ENCODE data around the gene TXLNB. TPM values are rescaled to one million over a fixed set of nuclear protein-coding genes. Genes with fewer than 3 reads are reported as not detected.

The TXLNB gene
- total RNA-seq (2014; rRNA removed; shearing (Covaris generic)): not detected in 2 replicates

- no peak within 1 kb of the TSS for H3K4me3 ChIP-seq (ENCODE audit: insufficient read depth, low read depth, low read length)
- no peaks in the 10 kb centered on the region for H3K27me3 ChIP-seq (ENCODE audit: control insufficient read depth, insufficient read depth, low read length)
- DNase-seq: peak; percentile 21
- H3K36me3 ChIP-seq (replicated peaks; ENCODE audit: control insufficient read depth, insufficient read depth, low read length): no peaks in the 10 kb centered on the region
These were observed at the start of gene TXLNB for GRCh38 chr6:139291813-139292619. Gene TXLNB (minus strand): TSS chr6:139291998. CDS start chr6:139288899, 3,099 bp downstream.

GRCh38 chr6:139341060-139341459, 49.3 kb upstream of the TXLNB start:
- no peak for DNase-seq
- H3K27me3 ChIP-seq (ENCODE audit: control insufficient read depth, insufficient read depth, low read length): no peaks in the 10 kb centered on the region
- H3K4me3 ChIP-seq (ENCODE audit: insufficient read depth, low read depth, low read length): no peak overlapping the region
- no peaks in the 10 kb centered on the region for H3K36me3 ChIP-seq (replicated peaks; ENCODE audit: control insufficient read depth, insufficient read depth, low read length)

GRCh38 chr6:139338795-139339194, 47.0 kb upstream of the TXLNB start:
- DNase-seq: no peak
- H3K27me3 ChIP-seq (ENCODE audit: control insufficient read depth, insufficient read depth, low read length): no peaks in the 10 kb centered on the region
- no peaks in the 10 kb centered on the region for H3K36me3 ChIP-seq (replicated peaks; ENCODE audit: control insufficient read depth, insufficient read depth, low read length)
- H3K4me3 ChIP-seq (ENCODE audit: insufficient read depth, low read depth, low read length): no peak overlapping the region

DNA sequence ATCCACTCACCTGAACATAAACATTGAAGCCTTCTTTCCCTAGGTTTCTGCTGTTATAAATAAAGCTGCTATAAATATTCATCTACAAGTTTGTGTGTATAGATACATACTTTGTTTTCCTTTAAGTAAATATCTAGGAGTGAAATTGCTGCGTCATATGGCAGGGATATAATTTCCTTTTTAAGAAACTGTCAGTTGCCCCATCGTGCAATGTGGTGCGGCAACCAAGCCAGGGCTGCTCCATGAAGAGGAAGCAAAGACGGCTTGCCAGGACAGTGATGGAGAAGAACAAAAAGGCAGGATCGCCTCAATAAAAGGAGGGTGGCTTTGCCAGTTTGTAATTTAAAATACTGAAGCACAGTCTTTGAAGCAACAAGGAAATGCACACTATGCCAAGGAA, 46.0 kb upstream of the TXLNB start:
- Histone ChIP-seq H3K4me3 (ENCODE audit: insufficient read depth, low read depth, low read length) (no peak overlapping the region), H3K27me3 (ENCODE audit: control insufficient read depth, insufficient read depth, low read length) (no peaks in the 10 kb centered on the region), H3K36me3 (replicated peaks; ENCODE audit: control insufficient read depth, insufficient read depth, low read length) (no peaks in the 10 kb centered on the region)
- DNase-seq: no peak

GRCh38 chr6:139337001-139337400, 45.2 kb upstream of the TXLNB start:
- DNase-seq: no peak
- no peaks in the 10 kb centered on the region for H3K27me3 ChIP-seq (ENCODE audit: control insufficient read depth, insufficient read depth, low read length)
- no peaks in the 10 kb centered on the region for H3K36me3 ChIP-seq (replicated peaks; ENCODE audit: control insufficient read depth, insufficient read depth, low read length)
- H3K4me3 ChIP-seq (ENCODE audit: insufficient read depth, low read depth, low read length): no peak overlapping the region

- DNase-seq: no peak
- Histone ChIP-seq H3K4me3 (ENCODE audit: insufficient read depth, low read depth, low read length) (no peak overlapping the region), H3K36me3 (replicated peaks; ENCODE audit: control insufficient read depth, insufficient read depth, low read length) (no peaks in the 10 kb centered on the region), H3K27me3 (ENCODE audit: control insufficient read depth, insufficient read depth, low read length) (no peaks in the 10 kb centered on the region)
These were observed 44.7 kb upstream of the TXLNB start for GRCh38 chr6:139336488-139336887.

DNA sequence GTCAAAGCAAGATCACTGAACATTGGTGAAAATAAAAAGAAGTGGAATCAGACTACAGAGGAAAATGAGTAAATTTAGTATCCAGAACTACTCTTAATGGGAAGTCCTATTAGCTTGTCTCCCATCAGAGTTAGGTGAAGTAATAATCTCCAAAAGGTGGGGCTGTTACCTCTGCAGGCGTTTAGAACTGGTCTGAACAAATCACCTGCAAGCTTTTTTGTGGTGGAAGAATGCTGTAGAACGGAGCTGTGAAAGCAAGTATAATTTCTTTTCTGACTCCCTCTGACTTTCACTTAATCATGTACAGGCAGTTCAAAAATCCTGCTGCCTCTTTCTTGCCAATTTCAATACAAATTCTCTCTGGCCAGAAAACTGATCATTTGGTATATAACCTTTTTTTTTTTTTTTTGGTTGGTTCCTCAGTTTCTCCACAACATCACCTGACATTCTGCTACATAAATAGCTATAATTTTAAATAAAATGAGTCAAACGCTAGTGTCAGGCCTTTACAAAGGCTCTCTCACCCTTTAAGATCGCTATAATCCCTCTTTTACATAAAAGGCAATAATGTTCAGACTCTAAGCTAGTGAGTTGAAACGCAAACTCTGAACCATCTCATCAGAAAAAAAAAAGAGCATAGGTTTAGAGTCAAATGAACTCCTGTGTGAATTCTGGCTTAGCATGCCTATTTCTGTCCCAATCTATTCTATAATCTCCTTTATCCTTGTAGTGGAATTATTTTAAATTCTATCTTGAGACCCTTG, 43.8 kb upstream of the TXLNB start:
- no peak for DNase-seq
- Histone ChIP-seq H3K4me3 (ENCODE audit: insufficient read depth, low read depth, low read length) (no peak overlapping the region), H3K36me3 (replicated peaks; ENCODE audit: control insufficient read depth, insufficient read depth, low read length) (no peaks in the 10 kb centered on the region), H3K27me3 (ENCODE audit: control insufficient read depth, insufficient read depth, low read length) (no peaks in the 10 kb centered on the region)

DNA sequence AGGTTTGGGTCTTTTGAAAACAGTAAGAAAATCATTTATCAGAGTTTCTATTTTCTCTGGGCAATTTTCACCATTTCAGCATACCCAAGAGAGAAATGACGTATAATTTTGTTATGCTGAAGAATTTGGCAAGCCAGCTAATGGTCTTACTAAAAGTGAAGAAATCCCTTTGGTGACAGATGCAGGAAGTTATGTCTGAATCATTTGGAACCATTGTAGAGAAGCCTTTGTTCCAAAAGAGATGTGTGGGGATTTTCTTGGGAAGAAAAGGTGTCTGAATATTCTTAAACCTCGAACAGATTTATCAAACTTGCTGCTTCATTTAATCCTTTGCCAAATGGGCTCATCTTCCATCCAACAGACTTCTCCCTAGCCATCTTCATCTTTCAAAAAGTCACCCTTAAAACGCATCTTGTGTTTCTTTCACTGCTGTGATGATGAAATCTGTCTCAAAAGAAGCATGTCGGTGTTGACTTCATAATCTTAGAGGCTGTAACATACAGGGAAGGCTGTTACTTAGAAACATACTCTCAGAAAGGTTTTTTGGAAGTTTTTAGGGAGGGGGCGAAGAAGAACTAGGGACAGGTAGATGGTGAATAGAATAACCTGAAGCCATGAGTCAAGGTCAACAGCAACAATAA, 43.1 kb upstream of the TXLNB start:
- no peak for DNase-seq
- Histone ChIP-seq H3K36me3 (replicated peaks; ENCODE audit: control insufficient read depth, insufficient read depth, low read length) (no peaks in the 10 kb centered on the region), H3K4me3 (ENCODE audit: insufficient read depth, low read depth, low read length) (no peak overlapping the region), H3K27me3 (ENCODE audit: control insufficient read depth, insufficient read depth, low read length) (no peaks in the 10 kb centered on the region)

- Histone ChIP-seq H3K27me3 (ENCODE audit: control insufficient read depth, insufficient read depth, low read length) (no peaks in the 10 kb centered on the region), H3K36me3 (replicated peaks; ENCODE audit: control insufficient read depth, insufficient read depth, low read length) (no peaks in the 10 kb centered on the region), H3K4me3 (ENCODE audit: insufficient read depth, low read depth, low read length) (no peak overlapping the region)
- DNase-seq: no peak
These were observed 39.2 kb upstream of the TXLNB start for GRCh38 chr6:139330826-139331500.

DNA sequence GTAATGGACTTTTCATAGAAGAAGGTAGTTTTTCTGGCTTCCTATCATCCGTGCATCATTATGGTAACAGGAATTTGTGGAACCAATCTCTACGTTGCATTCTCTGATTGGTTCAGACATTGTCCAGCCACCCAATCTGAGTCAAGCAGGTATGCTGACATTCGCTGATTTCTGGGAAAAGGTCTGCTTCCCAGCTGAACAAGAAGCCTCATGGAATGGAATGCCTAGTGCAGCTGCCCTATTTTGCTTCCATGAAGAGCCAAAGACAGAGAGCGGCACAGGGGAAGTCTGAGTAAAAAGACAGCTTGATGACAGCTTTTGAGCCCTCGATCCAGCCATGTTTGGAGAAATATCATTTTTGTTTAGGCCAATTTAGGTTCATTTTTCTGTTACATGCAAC, 38.5 kb upstream of the TXLNB start:
- no peak for DNase-seq
- Histone ChIP-seq H3K36me3 (replicated peaks; ENCODE audit: control insufficient read depth, insufficient read depth, low read length) (no peaks in the 10 kb centered on the region), H3K4me3 (ENCODE audit: insufficient read depth, low read depth, low read length) (no peak overlapping the region), H3K27me3 (ENCODE audit: control insufficient read depth, insufficient read depth, low read length) (no peaks in the 10 kb centered on the region)

DNA sequence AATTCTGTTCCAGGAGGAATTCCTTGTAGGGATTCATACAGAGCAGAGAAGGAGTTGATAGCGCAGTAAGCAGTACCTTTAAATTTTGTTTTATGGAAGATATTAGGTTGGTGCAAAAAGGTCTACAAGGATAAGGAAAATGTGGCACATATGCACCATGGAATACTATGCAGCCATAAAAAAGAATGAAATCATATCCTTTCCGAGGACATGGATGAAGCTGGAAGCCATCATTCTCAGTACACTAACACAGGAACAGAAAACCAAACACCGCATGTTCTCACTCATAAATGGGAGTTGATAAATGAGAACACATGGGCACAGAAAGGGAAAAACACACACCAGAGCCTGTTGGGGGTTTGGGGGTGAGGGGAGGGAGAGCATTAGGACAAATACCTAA, 37.4 kb upstream of the TXLNB start:
- Histone ChIP-seq H3K4me3 (ENCODE audit: insufficient read depth, low read depth, low read length) (no peak overlapping the region), H3K27me3 (ENCODE audit: control insufficient read depth, insufficient read depth, low read length) (no peaks in the 10 kb centered on the region), H3K36me3 (replicated peaks; ENCODE audit: control insufficient read depth, insufficient read depth, low read length) (no peaks in the 10 kb centered on the region)
- no peak for DNase-seq

- no peak overlapping the region for H3K4me3 ChIP-seq (ENCODE audit: insufficient read depth, low read depth, low read length)
- no peaks in the 10 kb centered on the region for H3K27me3 ChIP-seq (ENCODE audit: control insufficient read depth, insufficient read depth, low read length)
- no peaks in the 10 kb centered on the region for H3K36me3 ChIP-seq (replicated peaks; ENCODE audit: control insufficient read depth, insufficient read depth, low read length)
- no peak for DNase-seq
These were observed 35.2 kb upstream of the TXLNB start for GRCh38 chr6:139327038-139327437.

- no peak for DNase-seq
- no peaks in the 10 kb centered on the region for H3K27me3 ChIP-seq (ENCODE audit: control insufficient read depth, insufficient read depth, low read length)
- H3K4me3 ChIP-seq (ENCODE audit: insufficient read depth, low read depth, low read length): no peak overlapping the region
- no peaks in the 10 kb centered on the region for H3K36me3 ChIP-seq (replicated peaks; ENCODE audit: control insufficient read depth, insufficient read depth, low read length)
These were observed 33.9 kb upstream of the TXLNB start for GRCh38 chr6:139325686-139326085.

GRCh38 chr6:139325125-139325524, 33.3 kb upstream of the TXLNB start:
- Histone ChIP-seq H3K27me3 (ENCODE audit: control insufficient read depth, insufficient read depth, low read length) (no peaks in the 10 kb centered on the region), H3K4me3 (ENCODE audit: insufficient read depth, low read depth, low read length) (no peak overlapping the region), H3K36me3 (replicated peaks; ENCODE audit: control insufficient read depth, insufficient read depth, low read length) (no peaks in the 10 kb centered on the region)
- DNase-seq: no peak

Data from H7 (cell line).